HepG2 (cell line): ENCODE measurements around the gene SYNDIG1. TPM values are rescaled to one million over a fixed set of nuclear protein-coding genes. Genes with fewer than 3 reads are reported as not detected.

ENCODE experiments used
- ATAC-seq: fragments of 200-7000 bp; cut with Tn5 transposase; 3 replicates; pipeline ENCODE4 v1.9.1; 2020; ENCODE audit warnings: mild to moderate bottlenecking, moderate library complexity
- BruUV-seq: library from RNA; stranded (reverse); fragments of 400-500 nt; replicated peaks from 2 replicates; lab custom pipeline; 2021; lab: Mats Ljungman, UMichigan
- CTCF ChIA-PET: fragments of 300-600 bp; formaldehyde crosslinking; extraction: SDS; loops from one replicate; lab custom pipeline; 2021; ENCODE audit warnings: low total read pairs, inconsistent platforms, low intra/inter-chr PET ratio; lab: Yijun Ruan, JAX
- POLR2A ChIA-PET: fragments of 350-600 bp; sonication (Branson Sonifier 250); formaldehyde crosslinking; loops from one replicate; lab custom pipeline; 2020; ENCODE audit warnings: antibody characterized with exemption, inconsistent platforms; lab: Yijun Ruan, JAX
- DNase-seq: peaks from one replicate; pipeline ENCODE4 v3.0.0-alpha.2; 2015; ENCODE audit warnings: low spot score
- FAIRE-seq: peaks from 3 replicates; lab custom pipeline; 2011; peaks lifted over from hg19 to GRCh38; lab: Jason Lieb, UNC
- H2AFZ ChIP-seq: one replicate; pipeline ENCODE4 v1.6.1; 2011; ENCODE audit warnings: low read length, inconsistent platforms
- H3K27ac ChIP-seq: fragments of 300-600 bp; 3 replicates; pipeline ENCODE4 v1.8.0; 2011; ENCODE audit warnings: mixed run types, mild to moderate bottlenecking, mixed read lengths, low read length, inconsistent platforms; ENCODE audit not compliant: insufficient read depth; ENCODE audit errors: extremely low read length
- H3K27me3 ChIP-seq, 2 experiments: fragments of 200-600 bp in 1 of 2; 2 replicates in 1 of 2; 3 replicates in 1 of 2; pipeline versions ENCODE4 v1.6.0 to v1.8.0; 2011; ENCODE audit warnings: low read length in 2 of 2, mild to moderate bottlenecking in 2 of 2, moderate library complexity in 2 of 2, inconsistent platforms in 1 of 2; ENCODE audit not compliant: insufficient read depth in 2 of 2, control insufficient read depth in 1 of 2
- H3K36me3 ChIP-seq, 2 experiments: fragments of 200-600 bp in 1 of 2; replicated peaks in 1 of 2; 2 replicates in 1 of 2; 3 replicates in 1 of 2; pipeline versions ENCODE4 v1.5.1 to v1.8.0; 2011; ENCODE audit warnings: low read length in 2 of 2, inconsistent platforms in 1 of 2; ENCODE audit not compliant: insufficient read depth in 2 of 2, control insufficient read depth in 1 of 2
- H3K4me1 ChIP-seq: 2 replicates; pipeline ENCODE4 v1.5.1; 2012; ENCODE audit warnings: low read length, inconsistent platforms; ENCODE audit not compliant: insufficient read depth
- H3K4me2 ChIP-seq: 2 replicates; pipeline ENCODE4 v1.6.0; 2011; ENCODE audit warnings: low read depth, low read length, inconsistent platforms
- H3K4me3 ChIP-seq, 3 experiments: fragments of 200-600 bp in 1 of 3; sonication (generic), shearing (Covaris generic) in 1 of 3; replicated peaks in 1 of 3; 2 replicates each; pipeline ENCODE4 v1.5.1; 2011 to 2016; ENCODE audit warnings: low read length in 3 of 3, inconsistent platforms in 2 of 3, low read depth in 2 of 3, mild to moderate bottlenecking in 2 of 3, control low read depth in 1 of 3, mixed read lengths in 1 of 3; ENCODE audit not compliant: insufficient read depth in 1 of 3
- H3K79me2 ChIP-seq: one replicate; pipeline ENCODE4 v1.6.1; 2011; ENCODE audit warnings: low read length, inconsistent platforms; ENCODE audit not compliant: insufficient read depth
- H3K9ac ChIP-seq: 2 replicates; pipeline ENCODE4 v1.6.0; 2011; ENCODE audit warnings: mild to moderate bottlenecking, low read depth, low read length, inconsistent platforms; ENCODE audit not compliant: insufficient read depth
- H3K9me3 ChIP-seq: 2 replicates; pipeline ENCODE4 v1.5.1; 2012; ENCODE audit warnings: mild to moderate bottlenecking, low read length
- H4K20me1 ChIP-seq: 2 replicates; pipeline ENCODE4 v1.6.0; 2011; ENCODE audit warnings: inconsistent platforms, mild to moderate bottlenecking, low read length, moderate library complexity; ENCODE audit not compliant: insufficient read depth
- ATF4 ChIP-seq, 2 experiments: fragments of 450-650 bp in 1 of 2; sonication (generic) in 1 of 2; formaldehyde crosslinking; IDR thresholded peaks; 2 replicates each; pipeline versions ENCODE4 v1.5.0 to v1.8.0; 2020 to 2022; ENCODE audit warnings: mild to moderate bottlenecking in 1 of 2, missing genetic modification reagents in 1 of 2
- CC2D1A ChIP-seq: sonication (generic); formaldehyde crosslinking; IDR thresholded peaks from 2 replicates; pipeline ENCODE4 v1.8.1; 2023; ENCODE audit warnings: mild to moderate bottlenecking, missing genetic modification reagents
- DNMT1 ChIP-seq: sonication (generic); formaldehyde crosslinking; IDR thresholded peaks from 2 replicates; pipeline ENCODE4 v1.5.1; 2020; ENCODE audit warnings: mild to moderate bottlenecking, missing genetic modification reagents
- HNF1B ChIP-seq: sonication (generic); formaldehyde crosslinking; IDR thresholded peaks from 2 replicates; pipeline ENCODE4 v1.5.1; 2020; ENCODE audit warnings: mild to moderate bottlenecking, moderate library complexity, missing genetic modification reagents
- NR0B2 ChIP-seq: sonication (generic); formaldehyde crosslinking; IDR thresholded peaks from 2 replicates; pipeline ENCODE4 v1.4.0; 2020; ENCODE audit warnings: mild to moderate bottlenecking, missing genetic modification reagents
- NR3C1 ChIP-seq: sonication (generic); formaldehyde crosslinking; IDR thresholded peaks from 2 replicates; pipeline ENCODE4 v1.4.0; 2020; ENCODE audit warnings: missing genetic modification reagents
- POGK ChIP-seq: sonication (generic); formaldehyde crosslinking; conservative IDR thresholded peaks from 2 replicates; pipeline ENCODE4 v1.8.0; 2022; ENCODE audit warnings: mild to moderate bottlenecking, moderate library complexity, missing genetic modification reagents
- POLR2A ChIP-seq, 2 experiments: IDR thresholded peaks; 2 replicates each; pipeline ENCODE4 v1.6.1; 2011; ENCODE audit warnings: low read depth in 2 of 2, low read length in 2 of 2, mild to moderate bottlenecking in 1 of 2, moderate library complexity in 1 of 2; ENCODE audit not compliant: insufficient read depth in 1 of 2
- TGIF2 ChIP-seq: IDR thresholded peaks from 2 replicates; pipeline ENCODE4 v1.6.1; 2016; ENCODE audit warnings: control low read depth, missing compliant biosample characterization
- ZGPAT ChIP-seq: IDR thresholded peaks from 2 replicates; pipeline ENCODE4 v1.6.1; 2016; ENCODE audit warnings: mild to moderate bottlenecking
- ZNF121 ChIP-seq: sonication (generic); formaldehyde crosslinking; IDR thresholded peaks from 2 replicates; pipeline ENCODE4 v1.5.0; 2020; ENCODE audit warnings: mild to moderate bottlenecking, missing genetic modification reagents
- ZNF282 ChIP-seq: fragments of 450-650 bp; IDR thresholded peaks from 2 replicates; pipeline ENCODE4 v1.6.1; 2018; ENCODE audit not compliant: partially characterized antibody
- ZNF337 ChIP-seq: sonication (generic); formaldehyde crosslinking; IDR thresholded peaks from 2 replicates; pipeline ENCODE4 v1.5.1; 2020; ENCODE audit warnings: missing genetic modification reagents, low read depth, mild to moderate bottlenecking, borderline replicate concordance
- ZNF451 ChIP-seq: sonication (generic); formaldehyde crosslinking; IDR thresholded peaks from 2 replicates; pipeline ENCODE4 v1.5.0; 2020; ENCODE audit warnings: mild to moderate bottlenecking, missing genetic modification reagents
- WGBS: methylation state at CpG from one replicate; pipeline ENCODE4 v1.1.6; 2017; ENCODE audit warnings: low lambda C conversion rate; 5-methylcytosine and 5-hydroxymethylcytosine counted together
- in situ Hi-C: cut with HindIII; loops from 2 replicates; pipeline ENCODE4 v1.10.0; 2017; ENCODE audit warnings: low pct_unique_long_range_greater_than_20kb; ENCODE audit not compliant: extremely low pct_ligation_motif_present
- intact Hi-C: fragments of 100-400 bp; cut with micrococcal nuclease; formaldehyde crosslinking; loops from one replicate; pipeline ENCODE4 v1.10.0; 2022; ENCODE audit not compliant: unreplicated experiment
- polyA plus RNA-seq, 8 experiments: library from polyadenylated mRNA; depleted of rRNA in 3 of 8; stranded (reverse) in 7 of 8; unstranded in 1 of 8; fragments of >200 nt; fragmentation: Illumina TruSeq in 4 of 8; extraction: Trizol in 4 of 8; gene quantifications; 2 replicates each; pipeline versions ENCODE4 v1.2.1 to v1.2.3, GENCODE V29; 2011 to 2016; ENCODE audit warnings: low read depth in 4 of 8, missing spikeins in 1 of 8, mixed read lengths in 1 of 8; ENCODE audit not compliant: insufficient read depth in 1 of 8
- total RNA-seq, 5 experiments: library from RNA; depleted of rRNA; stranded (reverse); fragments of >200 nt; fragmentation: Illumina TruSeq; extraction: Trizol; gene quantifications; 2 replicates each; pipeline ENCODE4 v1.2.3, GENCODE V29; 2016; ENCODE audit warnings: low read depth in 1 of 5

SYNDIG1 gene
- total and polyA plus RNA-seq, 2 of the 13 experiments (the other 11 are each of a cell fraction or from before 2014, with no cell fraction given): not detected

GRCh38 chr20:24665196-24665595 lies 195.8 kb downstream of the SYNDIG1 start:
- Histone ChIP-seq H3K4me3 (no peak overlapping the region), H2AFZ (no peak overlapping the region), H3K4me1 (no peaks in the 10 kb centered on the region), H3K79me2 (no peaks in the 10 kb centered on the region), H3K27me3 (peaks cover 14 to 41% of the 10 kb centered on the region in 2 experiments; a peak in 3 of 5 replicates), H4K20me1 (no peaks in the 10 kb centered on the region; the same call in 1 of the 2 replicates), H3K27ac (no peak overlapping the region), H3K9ac (no peak overlapping the region), H3K36me3 (no peaks in the 10 kb centered on the region), H3K9me3 (no peaks in the 10 kb centered on the region), H3K4me2 (no peak overlapping the region)
- WGBS: 25% methylated on average over 13 of the region's 13 CpGs
- ChIA-PET CTCF (no interaction called here), POLR2A (no interaction called here)
- no peak for ATAC-seq
- no peak for TF ChIP-seq ATF4 (CRISPR knock-in tag; IDR thresholded peaks at IDR 0.05)
- TF ChIP-seq TGIF2 (CRISPR knock-in tag): no peak
- TF ChIP-seq ZGPAT (CRISPR knock-in tag): no peak
- TF ChIP-seq HNF1B: no peak
- TF ChIP-seq ZNF337 (CRISPR knock-in tag): no peak
- TF ChIP-seq CC2D1A (CRISPR knock-in tag): no peak
- TF ChIP-seq POLR2A (IDR thresholded peaks at IDR 0.05; ENCODE audit: insufficient read depth in 1 of 2, low read depth in 2 of 2, low read length in 2 of 2): no peak
- no peak for TF ChIP-seq DNMT1 (CRISPR knock-in tag)
- no peak for TF ChIP-seq ZNF282
- TF ChIP-seq NR0B2 (CRISPR knock-in tag): no peak
- no peak for TF ChIP-seq NR3C1
- TF ChIP-seq POGK (CRISPR knock-in tag): no peak
- no peak for TF ChIP-seq ZNF451 (CRISPR knock-in tag)
- no peak for TF ChIP-seq ZNF121 (CRISPR knock-in tag)
- FAIRE-seq: no peak
- BruUV-seq: no TSS peak
- intact Hi-C loops: no loop called here
- in situ Hi-C loops: no loop called here
- DNase-seq: no peak
